ENCODE results near the gene MPPED1.

- TF ChIP-seq EZH2 (IDR thresholded peaks at IDR 0.05; ENCODE audit: borderline replicate concordance, low read depth, low read length, poor library complexity, severe bottlenecking) (no peak), CTCF (conservative IDR thresholded peaks at IDR 0.05; ENCODE audit: low read depth, low read length) (no peak)
Measured at GRCh38 chr22:43419371-43420080, 7.7 kb downstream of the MPPED1 start.

Measured in A673 (cell line).